Activated CD4-positive, alpha-beta T cell treated with anti-CD3 and anti-CD28 coated beads, Interleukin-2, amount 50 U/mL, for 16 hours (primary cell): ENCODE data around the gene HDLBP.
"Not testable (repeated sequence)": the region's sequence is repeated elsewhere in the genome, so short reads cannot be mapped to it uniquely, and the experiment has no call there.

Experiments used
- DNase-seq: peaks from one replicate; pipeline ENCODE4 v3.0.0-alpha.2; 2020

HDLBP gene

GRCh38 chr2:241304039-241304670, 11.3 kb downstream of the HDLBP start:
- no peak for DNase-seq

- DNase-seq = no peak
Observed at GRCh38 chr2:241302759-241303651, 12.5 kb downstream of the HDLBP start.

- no peak for DNase-seq
Observed at GRCh38 chr2:241302083-241302482, 13.4 kb downstream of the HDLBP start.

GRCh38 chr2:241300000-241300399, 15.5 kb downstream of the HDLBP start:
- no peak for DNase-seq

GRCh38 chr2:241298673-241299072, 16.8 kb downstream of the HDLBP start:
- no peak for DNase-seq

- no peak for DNase-seq
Observed at GRCh38 chr2:241296767-241297166, 18.7 kb downstream of the HDLBP start.

- DNase-seq = no peak
Observed at GRCh38 chr2:241295326-241296095, 20.0 kb downstream of the HDLBP start.

- not testable (repeated sequence) for DNase-seq
Observed at GRCh38 chr2:241293378-241293797, 22.1 kb downstream of the HDLBP start.

GRCh38 chr2:241291977-241292376, 23.5 kb downstream of the HDLBP start:
- no peak for DNase-seq

- no peak for DNase-seq
Observed at GRCh38 chr2:241291153-241291552, 24.3 kb downstream of the HDLBP start.

GRCh38 chr2:241289597-241289996, 25.9 kb downstream of the HDLBP start:
- DNase-seq = no peak

GRCh38 chr2:241289053-241289452, 26.4 kb downstream of the HDLBP start:
- DNase-seq = no peak

GRCh38 chr2:241288324-241288888, 27.1 kb downstream of the HDLBP start:
- DNase-seq = no peak

GRCh38 chr2:241286348-241287090, 29.0 kb downstream of the HDLBP start:
- DNase-seq = no peak

- DNase-seq = no peak
Observed at GRCh38 chr2:241285596-241285995, 29.9 kb downstream of the HDLBP start.

GRCh38 chr2:241282555-241282954, 32.9 kb downstream of the HDLBP start:
- no peak for DNase-seq

- no peak for DNase-seq
Observed at GRCh38 chr2:241280291-241280690, 35.2 kb downstream of the HDLBP start.

GRCh38 chr2:241279828-241280227, 35.6 kb downstream of the HDLBP start:
- no peak for DNase-seq

- DNase-seq = no peak
Observed at GRCh38 chr2:241279413-241279812, 36.1 kb downstream of the HDLBP start.

- DNase-seq = not testable (repeated sequence)
Observed at GRCh38 chr2:241278306-241278705, 37.2 kb downstream of the HDLBP start.

GRCh38 chr2:241275910-241276309, 39.6 kb downstream of the HDLBP start:
- no peak for DNase-seq

GRCh38 chr2:241275504-241275903, 40.0 kb downstream of the HDLBP start:
- no peak for DNase-seq
